GM23248 (cell line): ENCODE data around the gene MRTFA.

Experiments used
- EZH2 ChIP-seq: fragments of 200-600 bp; sonication (generic); IDR thresholded peaks from 2 replicates; pipeline ENCODE4 v1.6.1; 2018; ENCODE audit warnings: antibody characterized with exemption, mild to moderate bottlenecking; ENCODE audit not compliant: insufficient read depth, poor library complexity, severe bottlenecking
- EZH2phosphoT487 ChIP-seq: fragments of 200-600 bp; sonication (generic); IDR thresholded peaks from 2 replicates; pipeline ENCODE4 v1.6.1; 2018; ENCODE audit warnings: antibody characterized with exemption, moderate library complexity, mild to moderate bottlenecking, low read depth; ENCODE audit not compliant: insufficient read depth

- TF ChIP-seq EZH2 (no peak), EZH2phosphoT487 (no peak)
These were observed 101.4 kb downstream of the MRTFA start for GRCh38 chr22:40535189-40535512.
